MM.1S (cell line): ENCODE measurements around the gene TRPM8.

Experiments
- CTCF ChIP-seq: fragments of 300-600 bp; sonication (generic); IDR thresholded peaks from 2 replicates; pipeline ENCODE4 v1.5.1; 2016; ENCODE audit warnings: antibody characterized with exemption, low read length, mixed read lengths
- EZH2 ChIP-seq: fragments of 300-600 bp; sonication (generic); optimal IDR thresholded peaks from 2 replicates; pipeline ENCODE3; 2017; ENCODE audit warnings: low read depth, mild to moderate bottlenecking, antibody characterized with exemption, low read length, mixed read lengths
- EZH2phosphoT487 ChIP-seq: fragments of 300-600 bp; sonication (generic); IDR thresholded peaks from 2 replicates; pipeline ENCODE4 v1.6.1; 2018; ENCODE audit warnings: antibody characterized with exemption, low read length

- TF ChIP-seq CTCF (no peak), EZH2phosphoT487 (no peak), EZH2 (no peak)
These were observed 47.9 kb downstream of the TRPM8 start for GRCh38 chr2:233965032-233965603.
